HAP-1 (cell line): ENCODE results near the gene TXK.

Source experiments
- DNase-seq, 2 experiments: peaks; one replicate each; pipeline ENCODE4 v3.0.0-alpha.2; 2016 to 2020; ENCODE audit warnings: low spot score in 2 of 2
- H3K27me3 ChIP-seq: fragments of 250-450 bp; sonication (Bioruptor Pico); 2 replicates; pipeline ENCODE4 v1.5.1; 2020; ENCODE audit warnings: low read depth, mild to moderate bottlenecking, moderate library complexity
- H3K36me3 ChIP-seq: fragments of 250-450 bp; sonication (Bioruptor Pico); replicated peaks from 2 replicates; pipeline ENCODE4 v1.5.1; 2020; ENCODE audit warnings: mild to moderate bottlenecking
- H3K4me1 ChIP-seq: fragments of 250-450 bp; sonication (Bioruptor Pico); 2 replicates; pipeline ENCODE4 v1.5.1; 2020; ENCODE audit warnings: mild to moderate bottlenecking
- H3K4me3 ChIP-seq: fragments of 250-450 bp; sonication (Bioruptor Pico); 2 replicates; pipeline ENCODE4 v1.5.1; 2020; ENCODE audit warnings: mild to moderate bottlenecking, moderate library complexity
- H3K9me3 ChIP-seq: fragments of 250-450 bp; sonication (Bioruptor Pico); 2 replicates; pipeline ENCODE4 v1.5.1; 2020; ENCODE audit warnings: mild to moderate bottlenecking, moderate library complexity
- in situ Hi-C: fragments of 300-500 bp; cut with MboI; formaldehyde crosslinking; loops from 3 replicates; pipeline ENCODE4 v1.14.3; 2020; ENCODE audit warnings: low sequenced_read_pairs, inconsistent platforms, mixed read lengths

TXK gene

DNA sequence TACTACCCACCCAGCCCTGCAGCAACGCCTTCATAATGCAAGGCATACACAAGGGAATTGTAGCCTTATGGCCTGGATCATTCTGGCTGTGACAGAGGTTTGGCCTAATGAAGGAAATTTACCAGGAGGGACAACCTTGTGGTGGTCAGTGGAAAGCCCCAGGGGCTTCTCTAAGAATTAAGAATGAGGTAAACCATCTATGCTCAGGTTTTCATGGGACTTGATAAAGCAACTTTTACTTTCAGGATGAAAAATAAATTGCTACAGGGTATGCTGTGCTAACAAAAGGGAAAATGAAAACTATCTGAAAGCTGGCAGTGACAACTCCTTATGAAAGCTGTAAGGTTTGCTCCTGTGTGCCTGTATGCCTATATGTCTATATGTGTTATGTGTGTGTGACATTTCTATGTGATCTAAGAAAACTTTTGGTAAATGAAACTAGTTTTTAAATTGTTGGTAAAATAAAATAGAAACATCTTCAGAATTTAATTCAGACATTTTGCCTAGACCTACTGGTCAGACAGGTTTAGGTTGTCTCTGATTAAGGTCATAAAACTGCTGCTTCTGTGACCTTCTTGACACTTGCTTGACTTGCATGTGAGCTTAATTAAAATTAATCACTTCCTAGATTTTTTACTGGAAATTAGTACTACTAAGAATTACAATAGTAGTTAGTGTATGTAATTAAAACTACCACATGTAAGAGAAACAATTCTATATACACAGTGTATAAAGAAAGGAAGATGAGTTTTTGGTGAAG is 19.9 kb upstream of the TXK start:
- in situ Hi-C loops: no loop called here
- H3K36me3 ChIP-seq: no peaks in the 10 kb centered on the region
- H3K4me3 ChIP-seq: no peak overlapping the region
- no peaks in the 10 kb centered on the region for H3K9me3 ChIP-seq
- DNase-seq: no peak
- H3K27me3 ChIP-seq: no peaks in the 10 kb centered on the region
- peaks cover 9% of the 10 kb centered on the region for H3K4me1 ChIP-seq

DNA sequence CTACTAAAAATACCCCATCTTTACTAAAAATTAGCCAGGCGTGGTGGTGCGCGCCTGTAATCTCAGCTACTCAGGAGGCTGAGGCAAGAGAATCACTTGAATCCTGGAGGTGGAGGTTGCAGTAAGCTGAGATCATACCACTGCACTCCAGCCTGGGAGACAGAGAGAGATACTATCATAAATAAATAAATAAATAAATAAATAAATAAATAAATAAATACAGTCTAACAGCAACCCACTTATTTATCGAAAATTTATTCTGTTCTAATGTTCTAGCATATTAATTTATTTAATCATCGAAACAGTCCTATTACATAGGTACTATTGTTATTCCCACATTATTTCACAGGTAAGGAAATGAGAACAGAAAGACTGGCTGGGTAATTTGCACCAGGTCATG is 18.2 kb upstream of the TXK start:
- Histone ChIP-seq H3K27me3 (no peaks in the 10 kb centered on the region), H3K4me1 (peaks cover 9% of the 10 kb centered on the region), H3K36me3 (no peaks in the 10 kb centered on the region), H3K4me3 (no peak overlapping the region), H3K9me3 (no peaks in the 10 kb centered on the region)
- no peak for DNase-seq
- in situ Hi-C loops: no loop called here

DNA sequence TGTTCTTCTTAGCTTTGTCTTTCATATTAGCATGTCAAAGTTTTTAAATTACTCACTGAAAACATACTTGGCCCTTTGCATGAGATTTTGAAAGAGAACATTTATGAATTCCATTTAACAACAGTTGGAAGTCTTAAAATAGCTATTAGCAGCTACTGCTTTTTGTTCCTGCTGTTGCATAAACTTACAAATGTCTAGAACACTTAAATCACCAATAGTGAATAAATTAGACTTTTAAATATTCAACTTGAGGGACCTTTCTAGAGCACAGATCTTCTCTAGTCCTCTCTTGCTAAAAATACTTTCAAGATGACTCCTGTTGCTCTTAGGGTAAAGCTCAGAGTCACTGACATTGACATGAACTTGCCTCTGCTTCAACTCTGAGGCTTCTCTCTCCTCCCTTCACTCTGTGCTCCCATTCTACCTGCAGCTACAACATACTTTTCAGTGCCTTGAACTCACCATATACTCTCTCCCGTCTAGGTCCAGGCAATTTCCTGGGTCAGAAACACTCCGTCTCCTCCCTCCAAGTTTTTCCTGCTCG is 15.8 kb upstream of the TXK start:
- DNase-seq: peak in 1 of 2 experiments; percentile 25
- in situ Hi-C loops: loop anchor here (25.0 kb wide), 1 partner anchor 412 kb away; no protein-coding TSS in a partner anchor

DNA sequence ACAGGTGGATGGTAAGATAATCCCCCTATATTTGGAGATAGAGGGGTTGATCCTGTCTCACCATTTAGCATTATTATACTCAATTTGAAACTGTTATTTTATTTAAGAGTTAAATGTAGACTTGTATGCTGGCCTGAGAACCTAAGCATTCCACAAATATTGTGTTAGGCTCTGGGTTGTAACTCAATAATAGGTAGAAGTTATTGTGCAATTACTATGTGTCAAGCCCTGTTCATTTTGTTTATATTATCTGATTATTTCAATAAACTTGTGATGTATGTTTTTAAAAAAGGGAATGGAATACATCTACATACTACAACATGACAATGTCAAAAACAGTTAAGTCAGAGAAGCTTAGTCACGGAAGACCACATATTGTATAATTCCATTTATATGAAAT is 13.6 kb upstream of the TXK start:
- no peaks in the 10 kb centered on the region for H3K9me3 ChIP-seq
- no peaks in the 10 kb centered on the region for H3K27me3 ChIP-seq
- no peak for DNase-seq
- no peaks in the 10 kb centered on the region for H3K36me3 ChIP-seq
- no peak overlapping the region for H3K4me3 ChIP-seq
- peaks cover 9% of the 10 kb centered on the region for H3K4me1 ChIP-seq
- in situ Hi-C loops: loop anchor here (25.0 kb wide), 1 partner anchor 415 kb away; no protein-coding TSS in a partner anchor

More for the DNA sequence above, 15.8 kb upstream of the TXK start:
- Histone ChIP-seq H3K9me3 (no peaks in the 10 kb centered on the region), H3K4me1 (peaks cover 9% of the 10 kb centered on the region), H3K27me3 (no peaks in the 10 kb centered on the region), H3K4me3 (no peak overlapping the region), H3K36me3 (no peaks in the 10 kb centered on the region)

GRCh38 chr4:48141048-48141447 is 7.0 kb upstream of the TXK start:
- in situ Hi-C loops: loop anchor here (25.0 kb wide), 1 partner anchor 421 kb away; no protein-coding TSS in a partner anchor

DNA sequence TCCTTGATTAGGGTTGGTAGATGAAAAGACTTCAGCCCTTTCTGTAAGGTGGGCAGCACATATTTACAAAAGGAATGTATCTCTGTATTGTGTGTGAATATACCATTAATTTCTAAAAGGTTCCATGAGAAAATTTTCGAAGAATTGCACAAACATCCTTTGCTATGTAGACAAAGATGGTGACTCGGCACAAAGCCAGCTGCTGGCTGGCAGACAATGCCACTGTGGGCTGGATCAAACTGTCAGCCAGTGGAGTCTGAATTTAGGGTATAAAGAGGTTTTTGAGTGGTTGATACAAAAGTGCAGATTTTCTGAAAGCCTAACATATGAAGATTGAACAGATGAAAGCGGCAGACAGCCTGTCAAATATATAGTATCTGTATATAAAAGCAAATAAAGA is 5.6 kb upstream of the TXK start:
- DNase-seq: no peak
- no peaks in the 10 kb centered on the region for H3K27me3 ChIP-seq
- no peaks in the 10 kb centered on the region for H3K4me1 ChIP-seq
- no peaks in the 10 kb centered on the region for H3K36me3 ChIP-seq
- no peaks in the 10 kb centered on the region for H3K9me3 ChIP-seq
- in situ Hi-C loops: loop anchor here (25.0 kb wide), 1 partner anchor 423 kb away; no protein-coding TSS in a partner anchor
- H3K4me3 ChIP-seq: no peak overlapping the region

More at GRCh38 chr4:48141048-48141447, 7.0 kb upstream of the TXK start:
- no peaks in the 10 kb centered on the region for H3K27me3 ChIP-seq
- H3K36me3 ChIP-seq: no peaks in the 10 kb centered on the region
- peak in 1 of 2 experiments; percentile 68 for DNase-seq
- no peaks in the 10 kb centered on the region for H3K4me1 ChIP-seq
- H3K4me3 ChIP-seq: no peak overlapping the region
- no peaks in the 10 kb centered on the region for H3K9me3 ChIP-seq

- no peak overlapping the region for H3K4me3 ChIP-seq
- no peaks in the 10 kb centered on the region for H3K27me3 ChIP-seq
- no peak for DNase-seq
- in situ Hi-C loops: loop anchor here (25.0 kb wide), 1 partner anchor 423 kb away; no protein-coding TSS in a partner anchor
- H3K36me3 ChIP-seq: no peaks in the 10 kb centered on the region
- H3K9me3 ChIP-seq: no peaks in the 10 kb centered on the region
- H3K4me1 ChIP-seq: no peaks in the 10 kb centered on the region
Observed at GRCh38 chr4:48138936-48139335, 4.9 kb upstream of the TXK start.

DNA sequence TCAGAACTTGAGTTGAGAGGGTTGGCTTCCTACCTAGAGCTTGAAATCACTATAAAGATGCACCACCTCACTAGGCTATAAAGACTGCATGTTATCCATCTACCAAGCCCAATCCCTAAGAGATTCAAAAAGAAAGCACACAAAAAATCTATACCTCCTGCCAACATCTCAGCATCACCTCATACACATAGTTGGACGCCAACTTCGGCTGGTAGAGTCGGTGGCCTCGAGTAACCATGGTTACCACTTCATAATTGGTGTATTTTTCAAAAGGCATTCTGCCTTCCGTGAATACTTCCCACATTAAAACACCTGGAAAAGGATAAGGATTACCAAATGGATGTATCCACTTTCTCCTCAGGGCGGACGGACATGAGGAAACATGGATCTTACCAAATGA is 4.5 kb upstream of the TXK start:
- in situ Hi-C loops: loop anchor here (25.0 kb wide), 1 partner anchor 424 kb away; no protein-coding TSS in a partner anchor
- no peak overlapping the region for H3K4me3 ChIP-seq

DNA sequence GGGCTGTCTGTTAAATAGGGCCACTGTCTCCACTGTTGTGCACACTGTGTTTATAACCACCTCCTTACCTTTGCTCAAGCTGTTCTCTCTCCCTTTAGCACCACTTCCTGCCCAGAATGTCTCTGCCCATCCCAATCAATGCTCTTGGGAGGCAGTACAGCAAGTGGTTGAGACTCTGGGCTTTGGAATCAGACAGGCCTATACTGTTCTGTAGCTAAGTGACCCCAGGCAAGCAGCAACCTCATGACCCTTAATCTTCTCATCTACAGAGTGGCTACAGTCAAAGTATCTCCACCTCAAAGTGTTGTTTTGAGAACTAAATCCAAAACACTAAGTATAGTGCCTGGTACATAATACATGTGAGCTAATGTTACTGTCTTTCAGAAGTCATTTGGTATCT is 3.8 kb upstream of the TXK start:
- Histone ChIP-seq H3K27me3 (no peaks in the 10 kb centered on the region), H3K36me3 (no peaks in the 10 kb centered on the region), H3K4me1 (no peaks in the 10 kb centered on the region), H3K9me3 (no peaks in the 10 kb centered on the region), H3K4me3 (no peak overlapping the region)
- no peak for DNase-seq
- in situ Hi-C loops: loop anchor here (25.0 kb wide), 1 partner anchor 424 kb away; no protein-coding TSS in a partner anchor

More for the DNA sequence above, 4.5 kb upstream of the TXK start:
- no peak for DNase-seq
- Histone ChIP-seq H3K4me1 (no peaks in the 10 kb centered on the region), H3K9me3 (no peaks in the 10 kb centered on the region), H3K27me3 (no peaks in the 10 kb centered on the region), H3K36me3 (no peaks in the 10 kb centered on the region)

DNA sequence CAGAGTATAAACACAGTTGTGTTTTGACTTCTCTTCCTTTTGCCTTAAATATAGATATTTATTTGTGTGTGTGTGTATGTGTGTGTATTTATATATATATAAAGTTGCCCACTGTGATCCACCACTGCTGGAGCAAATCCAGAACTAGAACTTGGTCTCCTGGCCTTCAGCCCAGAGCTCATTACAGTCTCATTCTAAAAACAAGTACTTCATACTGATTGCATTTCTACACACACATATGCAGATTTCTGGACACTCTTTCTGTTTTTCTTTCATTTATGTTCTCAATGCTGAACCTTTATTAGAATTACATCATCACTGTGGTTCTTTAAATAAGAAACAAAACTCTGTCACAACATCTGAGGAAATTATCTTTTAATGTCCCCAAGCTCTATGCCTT is 381 bp downstream of the TXK start:
- in situ Hi-C loops: loop anchor here (25.0 kb wide), 1 partner anchor 429 kb away; no protein-coding TSS in a partner anchor
- H3K27me3 ChIP-seq: no peaks in the 10 kb centered on the region
- no peak for DNase-seq
- no peaks in the 10 kb centered on the region for H3K36me3 ChIP-seq
- H3K4me1 ChIP-seq: no peaks in the 10 kb centered on the region
- no peak overlapping the region for H3K4me3 ChIP-seq
- no peaks in the 10 kb centered on the region for H3K9me3 ChIP-seq

DNA sequence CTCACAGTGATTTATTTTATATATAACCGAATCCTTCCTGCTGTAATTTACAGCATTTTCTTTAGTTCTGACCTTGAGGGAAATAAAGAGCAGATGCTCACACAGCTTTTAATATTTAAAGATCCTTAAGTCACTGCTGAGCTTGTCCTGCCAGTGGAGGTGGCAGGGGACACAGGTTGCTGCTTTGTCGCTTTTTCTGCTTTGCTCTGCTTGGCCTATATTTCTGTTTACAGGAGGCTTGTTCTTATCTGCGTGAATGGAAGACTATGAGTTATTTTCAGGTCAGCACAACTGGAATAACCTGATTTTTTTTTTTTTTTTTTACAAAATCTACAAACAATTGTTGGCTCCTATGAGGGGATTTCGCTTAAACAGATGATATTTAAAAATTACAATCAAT is 2.3 kb downstream of the TXK start:
- Histone ChIP-seq H3K9me3 (no peaks in the 10 kb centered on the region), H3K36me3 (no peaks in the 10 kb centered on the region), H3K4me1 (peaks cover 4% of the 10 kb centered on the region), H3K27me3 (no peaks in the 10 kb centered on the region), H3K4me3 (no peak overlapping the region)
- in situ Hi-C loops: loop anchor here (25.0 kb wide), 1 partner anchor 431 kb away; no protein-coding TSS in a partner anchor
- no peak for DNase-seq

DNA sequence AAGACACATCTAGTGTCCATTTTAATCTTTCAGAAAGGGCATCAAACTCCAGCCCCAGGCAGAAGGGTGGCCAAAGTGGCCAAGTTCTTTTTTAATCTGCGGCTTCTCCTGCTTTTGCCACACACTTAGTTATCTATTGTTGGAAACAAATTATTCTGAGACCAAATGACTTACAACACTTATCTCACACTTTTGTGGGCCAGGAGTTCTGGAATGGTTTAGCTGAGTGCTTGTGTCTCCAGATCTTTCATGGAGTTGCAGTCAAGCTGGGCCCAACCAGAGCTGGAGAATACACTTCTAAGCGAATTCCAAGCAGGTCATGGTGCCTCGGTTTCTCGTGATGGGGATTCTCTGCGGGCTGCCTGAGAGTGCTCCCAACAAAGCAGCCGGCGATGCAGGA is 4.0 kb downstream of the TXK start:
- in situ Hi-C loops: loop anchor here (25.0 kb wide), 1 partner anchor 432 kb away; no protein-coding TSS in a partner anchor
- Histone ChIP-seq H3K4me3 (no peak overlapping the region), H3K4me1 (peaks cover 4% of the 10 kb centered on the region), H3K9me3 (no peaks in the 10 kb centered on the region), H3K36me3 (no peaks in the 10 kb centered on the region), H3K27me3 (no peaks in the 10 kb centered on the region)
- DNase-seq: no peak

DNA sequence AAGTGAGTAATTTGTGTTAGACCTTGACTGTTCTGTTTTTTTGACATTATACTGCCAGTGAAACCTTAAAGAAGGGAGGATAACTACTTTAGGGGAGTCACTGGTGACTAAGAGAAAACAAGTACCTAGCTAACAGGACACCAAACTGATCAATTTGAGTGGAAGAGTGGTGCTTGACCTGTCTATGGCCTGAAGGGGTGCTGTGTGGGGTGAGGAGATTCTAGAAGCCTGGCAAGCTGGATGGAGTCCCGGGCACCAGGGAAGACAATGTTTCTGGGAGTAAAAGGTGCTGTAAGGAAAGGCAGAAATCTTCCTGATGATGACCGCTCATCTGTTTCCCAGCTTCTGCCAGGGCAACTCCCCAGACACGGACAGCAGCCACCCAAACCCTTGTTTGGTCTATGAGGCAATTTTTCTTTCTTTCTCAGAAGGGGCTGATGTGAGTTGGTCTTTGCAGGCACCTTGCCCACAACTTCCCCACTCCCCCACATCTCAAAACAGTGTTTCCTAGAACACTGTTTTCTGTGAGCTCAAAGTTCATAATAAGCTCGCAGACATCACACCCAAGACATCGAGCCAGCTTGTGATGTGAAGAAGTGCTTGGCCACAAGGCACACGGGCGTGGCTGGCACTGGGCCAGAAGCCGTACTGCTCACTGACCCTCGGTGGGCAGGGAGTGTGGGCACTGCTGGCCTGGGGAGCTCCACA is 4.6 kb downstream of the TXK start:
- Histone ChIP-seq H3K36me3 (no peaks in the 10 kb centered on the region), H3K9me3 (no peaks in the 10 kb centered on the region), H3K4me3 (no peak overlapping the region), H3K4me1 (peaks cover 4% of the 10 kb centered on the region), H3K27me3 (no peaks in the 10 kb centered on the region)
- DNase-seq: no peak
- in situ Hi-C loops: loop anchor here (25.0 kb wide), 1 partner anchor 433 kb away; no protein-coding TSS in a partner anchor
